Vagina (tissue), 2 donors: Measurements from ENCODE around the gene TRPM1.

Experiments
- POLR2AphosphoS5 ChIP-seq, 2 donors: sonication (generic); formaldehyde crosslinking; IDR thresholded peaks; one replicate each; pipeline ENCODE4 v1.9.0; 2017; ENCODE audit warnings: antibody characterized with exemption in 2 of 2, mild to moderate bottlenecking in 2 of 2, low read depth in 1 of 2; ENCODE audit not compliant: insufficient read depth in 1 of 2
- TF ChIP-seq, protein P1 (sequence below), 3 experiments: fragments of 450-650 bp in 2 of 3; fragments of 200-600 bp in 1 of 3; sonication (generic) in 1 of 3; IDR thresholded peaks; one replicate each; pipeline ENCODE4 v1.5.1; 2017 to 2019; ENCODE audit warnings: antibody characterized with exemption in 3 of 3, mild to moderate bottlenecking in 2 of 3, moderate library complexity in 2 of 3

DNA sequence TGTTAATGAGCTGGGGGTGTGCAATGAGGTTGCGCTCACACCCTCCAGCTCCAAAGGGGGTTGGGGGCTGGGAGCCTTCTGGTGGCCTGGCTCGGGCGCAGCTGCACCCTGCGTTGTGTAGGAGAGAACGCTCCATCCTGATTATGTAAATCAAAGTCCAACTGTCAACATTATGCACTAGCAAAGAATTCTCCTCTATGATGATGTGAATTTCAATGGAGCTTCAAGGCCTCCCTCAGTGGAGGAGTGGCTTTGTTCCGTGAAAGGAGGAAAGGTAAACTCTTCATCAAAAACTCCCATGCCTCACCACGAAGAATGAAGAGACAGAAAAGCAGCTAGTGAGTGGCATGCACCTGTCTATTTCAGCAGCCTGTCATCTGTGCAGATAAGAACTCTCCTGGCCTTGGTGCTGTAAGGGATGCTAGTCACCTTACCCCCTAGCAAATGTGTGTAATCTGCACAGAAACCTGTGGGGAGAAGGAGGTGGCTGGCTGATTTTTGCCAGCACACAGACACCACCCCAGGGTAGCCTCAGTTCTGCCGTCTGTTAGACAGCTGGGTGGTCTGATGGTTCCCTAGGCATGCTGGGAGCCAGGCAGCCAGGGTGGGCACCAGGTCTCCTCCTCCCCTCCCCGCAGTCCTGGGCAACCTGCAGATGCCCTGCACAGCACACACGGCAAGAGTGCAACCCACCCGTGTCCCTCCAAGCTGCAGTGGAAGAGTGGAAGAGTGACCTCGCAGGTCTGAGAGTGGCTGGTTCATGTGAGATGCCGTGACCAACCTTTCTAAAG lies 47.0 kb upstream of the TRPM1 start:
- TF ChIP-seq, protein P1, sequence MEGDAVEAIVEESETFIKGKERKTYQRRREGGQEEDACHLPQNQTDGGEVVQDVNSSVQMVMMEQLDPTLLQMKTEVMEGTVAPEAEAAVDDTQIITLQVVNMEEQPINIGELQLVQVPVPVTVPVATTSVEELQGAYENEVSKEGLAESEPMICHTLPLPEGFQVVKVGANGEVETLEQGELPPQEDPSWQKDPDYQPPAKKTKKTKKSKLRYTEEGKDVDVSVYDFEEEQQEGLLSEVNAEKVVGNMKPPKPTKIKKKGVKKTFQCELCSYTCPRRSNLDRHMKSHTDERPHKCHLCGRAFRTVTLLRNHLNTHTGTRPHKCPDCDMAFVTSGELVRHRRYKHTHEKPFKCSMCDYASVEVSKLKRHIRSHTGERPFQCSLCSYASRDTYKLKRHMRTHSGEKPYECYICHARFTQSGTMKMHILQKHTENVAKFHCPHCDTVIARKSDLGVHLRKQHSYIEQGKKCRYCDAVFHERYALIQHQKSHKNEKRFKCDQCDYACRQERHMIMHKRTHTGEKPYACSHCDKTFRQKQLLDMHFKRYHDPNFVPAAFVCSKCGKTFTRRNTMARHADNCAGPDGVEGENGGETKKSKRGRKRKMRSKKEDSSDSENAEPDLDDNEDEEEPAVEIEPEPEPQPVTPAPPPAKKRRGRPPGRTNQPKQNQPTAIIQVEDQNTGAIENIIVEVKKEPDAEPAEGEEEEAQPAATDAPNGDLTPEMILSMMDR (IDR thresholded peaks at IDR 0.05) = no peak
- TF ChIP-seq POLR2AphosphoS5 (IDR thresholded peaks at IDR 0.05; ENCODE audit: insufficient read depth in 1 of 2, low read depth in 1 of 2) = no peak
